Measurements from ENCODE around the gene PRDM4.

The PRDM4 gene

GRCh38 chr12:107760809-107761501 lies at the start of gene PRDM4:
TSS of gene PRDM4 (minus strand) at chr12:107761137. CDS start at chr12:107760515, 622 bp downstream.
- peak; percentile 95 for DNase-seq (ENCODE audit: low spot score)

DNA sequence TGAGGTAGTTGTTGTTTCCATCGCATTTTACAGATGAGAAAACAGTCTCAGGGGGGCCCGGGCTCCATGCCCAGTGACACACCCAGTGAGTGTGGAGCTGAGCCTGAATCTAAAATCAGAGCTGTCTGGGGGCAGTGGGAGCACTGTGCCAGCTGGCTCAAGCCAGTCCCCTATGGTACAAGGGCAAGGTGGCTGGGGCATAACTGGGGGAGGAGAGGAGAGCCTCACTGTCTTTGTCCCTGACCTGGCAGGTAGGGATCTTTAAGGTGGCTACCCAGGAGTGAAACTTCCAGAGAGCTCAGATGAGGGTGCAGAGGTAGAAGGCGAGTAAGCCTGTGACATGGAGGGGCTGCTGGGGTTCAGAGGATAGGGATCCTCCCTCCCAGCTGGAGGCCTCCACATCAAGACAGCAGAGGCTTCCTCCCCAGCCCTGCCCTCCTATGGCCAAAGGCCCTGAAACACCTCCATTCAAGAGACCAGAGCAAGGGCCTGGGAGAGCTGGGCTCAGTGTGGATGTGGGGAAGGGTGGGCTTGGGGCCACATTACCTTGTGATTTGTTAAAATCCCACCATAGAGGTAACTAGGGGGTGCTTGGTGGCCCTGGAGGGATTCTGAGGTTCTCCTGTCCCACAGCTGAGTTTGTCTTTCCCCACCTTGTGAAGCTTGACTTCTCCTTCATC lies 46.7 kb upstream of the PRDM4 start:
- DNase-seq (ENCODE audit: low spot score), result no peak

GRCh38 chr12:107805488-107806180 lies 44.7 kb upstream of the PRDM4 start:
- DNase-seq (ENCODE audit: low spot score), result no peak

DNA sequence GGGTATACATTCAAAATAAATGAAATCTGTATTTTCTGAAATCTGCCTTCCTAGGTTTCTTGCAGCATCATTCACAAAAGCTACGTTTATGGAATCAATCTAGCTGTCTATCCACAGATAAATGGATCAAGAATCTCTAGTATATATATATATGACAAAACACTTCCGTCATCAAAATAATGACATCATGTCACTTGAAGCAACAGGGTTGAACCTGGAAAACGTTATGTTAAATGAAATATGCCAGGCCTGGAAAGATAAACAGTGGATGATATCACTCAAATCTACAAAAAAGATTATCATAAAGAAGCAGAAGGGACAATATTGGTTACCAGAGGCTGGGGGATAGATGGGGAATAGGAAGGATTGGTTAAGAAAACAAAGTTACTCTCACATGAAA lies 42.2 kb upstream of the PRDM4 start:
- no peak for DNase-seq (ENCODE audit: low spot score)

DNA sequence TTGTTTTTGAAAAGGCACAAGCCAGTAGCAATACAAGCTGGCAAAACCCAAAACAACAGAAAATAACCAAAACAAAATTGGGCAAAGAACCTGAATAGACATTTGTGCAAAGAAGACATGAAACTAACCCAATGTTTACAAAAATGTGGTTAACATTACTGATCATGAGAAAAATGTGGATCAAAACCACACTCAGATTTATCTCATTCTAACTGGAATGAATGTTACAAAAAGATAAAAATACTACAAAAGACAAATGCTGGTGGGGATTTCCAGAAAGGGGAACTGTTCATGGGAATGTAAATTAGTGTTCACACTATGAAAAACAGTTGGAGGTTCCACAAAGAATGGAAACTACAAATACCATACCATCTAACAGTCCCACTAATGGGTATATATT lies 40.2 kb upstream of the PRDM4 start:
- DNase-seq (ENCODE audit: low spot score), result no peak

DNA sequence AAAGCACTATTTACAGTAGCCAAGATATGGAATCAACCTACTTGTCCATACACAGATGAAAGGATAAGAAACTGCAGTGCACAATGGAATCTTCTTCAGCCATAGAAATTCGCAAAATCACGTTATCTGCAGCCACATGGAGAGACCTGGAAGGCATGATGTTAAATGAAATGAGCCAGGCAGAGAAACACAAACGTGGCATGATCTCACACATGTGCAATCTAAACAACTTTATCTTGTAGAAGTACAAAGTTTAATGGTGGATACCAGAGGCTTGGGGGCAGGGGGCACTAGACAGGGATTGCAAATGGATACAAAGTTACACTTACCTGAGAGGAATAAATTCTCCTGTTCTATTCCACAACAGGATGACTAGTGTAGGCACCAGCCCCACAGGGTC lies 37.6 kb upstream of the PRDM4 start:
- no peak for DNase-seq (ENCODE audit: low spot score)

GRCh38 chr12:107794451-107794850 lies 33.5 kb upstream of the PRDM4 start:
- no peak for DNase-seq (ENCODE audit: low spot score)

DNA sequence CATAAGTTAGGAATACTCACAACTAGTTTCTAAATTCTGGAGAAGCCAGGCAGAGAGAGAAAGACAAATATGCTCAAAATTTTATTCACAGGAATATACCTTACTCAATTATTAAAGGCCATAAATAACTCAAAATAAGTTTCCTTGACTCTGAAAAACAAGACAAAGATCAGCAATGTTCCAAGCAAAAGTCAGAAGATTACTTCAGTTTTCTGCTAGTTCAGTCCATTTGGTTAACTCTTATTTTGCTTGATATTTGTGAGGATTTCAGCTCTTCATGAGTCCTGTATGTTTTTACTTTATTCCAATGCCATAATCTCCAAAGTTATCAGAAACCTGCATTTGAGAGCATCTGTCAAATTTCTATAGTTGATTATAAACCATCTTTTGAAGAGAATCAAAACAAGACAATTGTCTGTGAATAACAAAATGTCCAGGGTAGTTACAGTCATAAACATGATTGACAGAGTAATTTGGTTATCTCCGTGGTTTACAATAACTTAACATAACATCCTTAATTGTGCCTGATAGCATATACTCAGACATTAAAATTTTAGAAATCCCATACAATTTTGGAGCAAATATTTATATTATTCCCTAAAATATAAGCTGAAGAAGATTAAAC lies 30.6 kb upstream of the PRDM4 start:
- no peak for DNase-seq (ENCODE audit: low spot score)

DNA sequence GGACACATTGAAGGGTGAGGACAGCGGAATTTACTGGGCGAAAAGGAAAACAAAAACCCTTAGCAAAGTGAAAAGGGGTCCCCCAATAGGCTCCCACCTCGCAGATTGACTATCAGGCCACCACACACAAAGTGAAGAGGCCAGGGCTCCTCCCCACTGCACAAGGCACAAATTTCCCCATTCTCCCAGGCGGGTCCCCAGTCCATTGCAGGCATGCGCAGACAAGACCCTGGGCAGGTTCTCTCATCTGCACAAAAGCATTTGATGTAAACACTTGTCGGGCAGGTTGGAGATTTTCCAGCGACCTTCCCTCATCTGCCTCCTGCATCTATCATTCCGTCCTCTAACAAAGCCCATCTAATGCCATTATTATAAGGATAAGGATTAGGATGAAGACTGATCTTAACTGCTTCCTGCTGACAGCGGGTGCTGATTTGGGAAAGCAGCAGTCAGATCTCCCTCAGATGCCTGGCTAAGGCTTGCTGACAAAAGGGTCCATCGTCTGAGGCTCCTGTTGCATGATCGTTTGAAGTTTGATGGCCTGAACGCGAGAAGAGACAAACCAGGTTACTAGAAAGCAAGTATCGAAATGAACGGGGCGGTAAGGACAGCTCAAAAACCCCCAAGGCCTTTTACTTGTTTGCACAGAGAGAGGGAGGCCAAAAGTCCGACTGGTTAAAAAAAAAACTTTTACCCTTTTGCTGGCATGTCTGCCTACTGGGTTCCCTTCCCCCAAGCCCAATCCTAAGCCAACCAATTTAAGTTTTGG lies 27.9 kb upstream of the PRDM4 start:
- no peak for DNase-seq (ENCODE audit: low spot score)

DNA sequence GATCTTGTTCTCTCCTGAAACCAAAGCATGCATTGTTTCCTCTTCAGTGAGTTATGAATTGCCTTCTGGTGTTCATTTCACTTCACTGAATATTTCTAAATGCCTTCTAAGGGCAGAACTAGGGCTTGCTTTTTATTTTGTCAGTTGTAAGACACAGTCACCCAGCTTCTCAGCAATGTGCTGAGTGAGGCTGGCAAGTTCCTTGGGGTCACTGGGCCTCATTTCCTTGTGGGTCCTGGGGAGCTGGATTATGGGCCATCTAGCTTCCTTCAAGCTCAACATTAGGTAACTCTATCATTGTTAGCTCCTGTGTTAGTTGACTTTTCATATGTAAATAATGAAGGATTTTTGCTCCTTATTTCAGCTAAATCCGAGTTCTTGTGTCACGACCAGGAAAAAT lies 27.3 kb upstream of the PRDM4 start:
- DNase-seq (ENCODE audit: low spot score), result no peak

DNA sequence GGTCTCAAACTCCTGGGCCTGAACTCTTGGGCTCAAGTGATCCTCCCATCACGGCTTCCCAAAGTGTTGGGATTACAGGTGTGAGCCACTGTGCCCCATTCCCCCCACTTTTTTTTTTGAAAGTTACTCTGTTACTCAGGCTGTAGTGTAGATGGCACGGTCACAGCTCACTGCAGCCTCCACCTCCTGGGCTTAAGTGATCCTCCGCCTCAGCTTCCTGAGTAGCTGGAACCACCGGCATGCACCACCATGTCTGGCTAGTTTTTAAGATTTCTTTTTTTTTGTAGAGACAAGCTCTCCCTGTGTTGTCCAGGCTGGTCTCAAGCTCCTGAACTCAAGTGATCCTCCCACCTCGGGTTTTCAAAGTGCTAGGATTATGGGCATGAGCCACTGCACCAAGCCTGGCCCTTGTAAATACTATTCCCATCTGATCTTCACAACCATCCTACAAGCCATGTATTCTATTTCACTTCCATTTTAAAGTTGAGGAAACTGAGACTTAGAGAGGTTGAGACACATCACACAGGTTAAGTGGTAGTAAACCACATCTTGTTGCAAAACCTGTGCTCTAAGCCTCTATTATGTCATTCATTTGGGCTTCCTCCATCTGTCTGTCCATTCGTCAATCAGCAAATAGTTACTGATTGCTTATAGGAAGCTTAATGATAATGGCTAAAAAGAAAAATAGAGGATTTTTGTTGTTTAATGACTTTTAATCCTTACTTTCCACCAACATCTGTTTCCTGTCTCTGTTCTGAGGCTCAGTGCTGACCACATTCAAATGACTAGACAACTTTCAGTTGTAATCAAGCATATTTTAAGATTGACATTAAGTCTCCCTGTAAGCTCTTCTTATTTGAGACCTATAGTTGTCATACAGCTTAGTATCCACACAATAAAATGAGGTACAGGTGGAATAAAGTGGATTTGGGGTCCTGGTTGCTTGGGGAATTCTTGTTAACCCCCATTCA lies 22.8 kb upstream of the PRDM4 start:
- DNase-seq (ENCODE audit: low spot score), result no peak

DNA sequence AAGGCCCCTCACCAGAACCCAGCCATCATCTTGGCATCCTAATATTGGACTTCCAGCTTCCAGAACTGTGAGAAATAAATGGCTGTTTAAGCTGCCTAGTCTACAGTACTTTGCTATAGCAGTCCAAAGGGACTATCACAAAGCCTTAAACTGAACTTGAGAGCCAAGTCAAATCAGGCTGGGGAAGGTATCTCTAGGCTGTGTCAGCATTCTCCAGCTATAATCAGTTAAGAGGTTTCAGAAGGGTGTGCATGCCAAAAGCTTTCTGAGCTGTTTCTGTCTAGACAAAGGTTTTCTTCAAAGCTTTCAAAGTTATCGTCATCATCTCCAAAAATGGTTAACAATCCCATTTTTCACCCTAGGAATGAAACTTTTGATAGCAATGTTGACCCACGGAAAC lies 21.1 kb upstream of the PRDM4 start:
- no peak for DNase-seq (ENCODE audit: low spot score)

DNA sequence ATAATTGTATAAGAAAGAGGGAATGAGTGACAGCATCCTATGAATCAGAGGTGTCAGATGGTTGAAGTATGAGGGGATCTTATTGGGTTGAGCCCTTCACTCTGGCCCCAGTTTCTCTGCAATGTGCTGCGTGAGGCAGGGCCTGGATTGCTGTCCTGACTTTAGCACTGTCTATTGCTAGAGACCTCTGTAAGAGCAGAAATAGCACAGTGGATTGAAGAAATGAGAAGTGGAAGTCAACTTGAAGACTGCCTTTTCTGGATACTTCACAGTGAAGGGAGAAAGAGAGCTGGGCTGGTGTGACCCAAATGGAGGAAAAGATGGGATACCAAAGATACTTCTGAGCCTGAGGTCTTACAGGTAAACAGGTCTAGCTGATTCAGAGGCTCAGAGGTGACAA lies 19.4 kb upstream of the PRDM4 start:
- peak; percentile 25 for DNase-seq (ENCODE audit: low spot score)

- peak; percentile 55 for DNase-seq (ENCODE audit: low spot score)
Measured at GRCh38 chr12:107779077-107779831, 18.3 kb upstream of the PRDM4 start.

DNA sequence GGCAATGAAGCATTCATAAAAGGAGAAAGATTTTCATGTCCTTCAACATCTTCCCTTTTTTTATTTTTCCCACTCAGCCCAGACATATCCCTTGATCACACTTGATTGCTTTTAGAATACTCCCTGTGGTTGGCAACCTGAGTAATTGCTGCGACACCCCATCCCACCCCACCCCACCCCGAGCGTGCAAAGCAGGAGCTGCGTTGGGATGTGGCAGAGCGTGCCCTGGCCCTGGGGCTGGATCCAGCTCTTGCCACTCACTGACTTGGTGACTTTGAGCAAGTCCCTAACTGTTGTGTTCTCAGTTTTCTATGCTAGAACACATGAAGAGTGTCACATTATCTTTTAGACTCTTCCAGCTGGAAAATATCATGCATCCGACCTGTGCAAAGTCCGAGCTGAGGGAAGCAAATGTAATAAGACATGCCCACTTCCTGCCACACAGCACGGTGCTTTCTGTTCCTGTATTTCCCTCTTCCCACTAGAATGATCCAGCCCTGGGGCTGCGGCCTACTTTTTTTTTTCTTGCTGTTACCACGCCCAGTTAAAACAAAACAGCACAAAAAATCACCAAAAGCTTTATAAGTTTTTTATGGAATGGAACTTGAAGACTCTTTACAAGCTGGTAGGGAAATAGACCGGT lies 17.6 kb upstream of the PRDM4 start:
- DNase-seq (ENCODE audit: low spot score), result peak; percentile 47

DNA sequence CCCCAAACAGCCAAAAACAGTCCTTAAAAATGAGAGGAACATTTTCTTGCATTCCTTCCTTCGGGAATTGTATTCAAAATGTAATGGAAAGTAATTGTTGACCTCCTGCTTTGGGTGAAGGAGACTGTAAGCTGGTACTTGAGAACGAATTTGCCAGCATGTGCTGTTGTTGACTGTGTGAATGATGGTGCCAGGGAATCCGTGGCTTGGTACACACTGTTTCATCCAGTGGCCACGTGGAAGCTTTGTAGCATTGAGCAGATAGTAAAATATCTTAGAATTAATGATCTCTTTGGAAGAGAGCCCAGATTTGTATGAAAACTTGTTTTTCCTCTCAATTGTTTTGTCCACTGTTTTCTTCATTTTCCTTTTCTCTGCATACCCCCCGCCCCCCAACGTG lies 15.2 kb upstream of the PRDM4 start:
- DNase-seq (ENCODE audit: low spot score), result no peak

DNA sequence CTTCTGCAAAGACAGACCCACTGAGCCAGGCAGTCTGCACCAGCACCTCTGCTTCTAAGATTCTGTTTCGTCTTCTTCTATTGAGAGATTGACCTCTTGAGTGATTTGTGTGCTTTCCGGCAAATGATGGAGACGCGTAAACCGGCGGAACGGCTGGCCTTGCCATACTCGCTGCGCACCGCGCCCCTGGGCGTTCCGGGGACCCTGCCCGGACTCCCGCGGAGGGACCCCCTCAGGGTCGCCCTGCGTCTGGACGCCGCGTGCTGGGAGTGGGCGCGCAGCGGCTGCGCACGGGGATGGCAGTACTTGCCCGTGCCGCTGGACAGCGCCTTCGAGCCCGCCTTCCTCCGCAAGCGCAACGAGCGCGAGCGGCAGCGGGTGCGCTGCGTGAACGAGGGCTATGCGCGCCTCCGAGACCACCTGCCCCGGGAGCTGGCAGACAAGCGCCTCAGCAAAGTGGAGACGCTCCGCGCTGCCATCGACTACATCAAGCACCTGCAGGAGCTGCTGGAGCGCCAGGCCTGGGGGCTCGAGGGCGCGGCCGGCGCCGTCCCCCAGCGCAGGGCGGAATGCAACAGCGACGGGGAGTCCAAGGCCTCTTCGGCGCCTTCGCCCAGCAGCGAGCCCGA lies 14.3 kb upstream of the PRDM4 start:
- peak; percentile 19 for DNase-seq (ENCODE audit: low spot score)

GRCh38 chr12:107774349-107775029 lies 13.6 kb upstream of the PRDM4 start, which contains the start of gene ASCL4:
TSS of gene ASCL4 (plus strand) at chr12:107774704. CDS start at chr12:107775219, 515 bp downstream.
- no peak for DNase-seq (ENCODE audit: low spot score)
